Measurements from ENCODE around the gene UGT1A9.

- TF ChIP-seq EZH2 (IDR thresholded peaks at IDR 0.05) (no peak), CTCF (IDR thresholded peaks at IDR 0.05) (no peak), EZH2phosphoT487 (IDR thresholded peaks at IDR 0.05) (no peak)
Observed at GRCh38 chr2:233811732-233812131, 140.0 kb downstream of the UGT1A9 start.
